ENCODE measurements around the gene CD300A. TPM values are rescaled to one million over a fixed set of nuclear protein-coding genes. Genes with fewer than 3 reads are reported as not detected.
"Not testable (repeated sequence)": the region's sequence is repeated elsewhere in the genome, so short reads cannot be mapped to it uniquely, and the experiment has no call there.

The CD300A gene
- total RNA-seq, 1 donor from 2014 or later = not detected

- H3K4me1 Mint-ChIP-seq (ENCODE audit: unreplicated experiment) = no peaks in the 10 kb centered on the region
- no peaks in the 10 kb centered on the region for H3K36me3 Mint-ChIP-seq (ENCODE audit: unreplicated experiment)
- H3K27ac Mint-ChIP-seq (ENCODE audit: unreplicated experiment) = peak overlapping the region; percentile 48
- DNase-seq (ENCODE audit: extremely low spot score, unreplicated experiment) = peak; percentile 51
- peaks cover 9% of the 10 kb centered on the region for H3K9me3 Mint-ChIP-seq (ENCODE audit: unreplicated experiment)
- H3K4me3 Mint-ChIP-seq (ENCODE audit: unreplicated experiment) = no peak overlapping the region
- H3K27me3 Mint-ChIP-seq (ENCODE audit: unreplicated experiment) = peaks cover 8% of the 10 kb centered on the region
- no peak for TF ChIP-seq CTCF (IDR thresholded peaks at IDR 0.05)
These were observed 47.7 kb downstream of the CD300A start for GRCh38 chr17:74513987-74514631.

DNA sequence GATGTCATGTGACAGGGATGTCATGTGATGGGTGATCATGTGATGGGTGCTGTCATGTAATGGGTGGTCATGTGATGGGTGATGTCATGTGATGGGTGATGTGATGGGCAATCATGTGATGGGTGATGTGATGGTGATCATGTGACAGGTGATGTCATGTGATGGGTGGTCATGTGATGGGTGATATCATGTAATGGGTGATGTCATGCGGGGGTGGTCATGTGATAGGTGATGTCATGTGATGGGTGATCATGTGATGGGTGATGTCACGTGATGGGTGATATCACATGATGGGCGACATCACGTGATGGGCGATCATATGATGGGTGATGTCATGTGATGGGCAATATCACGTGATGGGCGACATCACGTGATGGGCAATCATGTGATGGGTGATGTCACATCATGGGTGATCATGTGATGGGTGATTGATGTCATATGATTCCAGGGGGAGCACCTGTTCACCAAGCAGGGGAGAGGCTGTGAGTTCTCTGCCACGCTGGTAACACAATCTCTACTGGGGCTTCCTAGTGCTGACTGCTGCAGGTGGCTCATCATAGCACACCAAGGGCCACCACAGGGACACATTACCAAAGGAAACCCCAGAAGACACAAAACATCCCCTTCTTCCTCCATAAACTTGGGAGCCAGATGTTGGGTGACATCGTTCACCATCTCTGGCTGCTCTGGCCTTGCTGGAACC lies 48.3 kb downstream of the CD300A start:
- H3K9me3 Mint-ChIP-seq (ENCODE audit: unreplicated experiment) = peaks cover 9% of the 10 kb centered on the region
- peaks cover 6% of the 10 kb centered on the region for H3K27me3 Mint-ChIP-seq (ENCODE audit: unreplicated experiment)
- no peaks in the 10 kb centered on the region for H3K4me1 Mint-ChIP-seq (ENCODE audit: unreplicated experiment)
- peak overlapping the region; percentile 48 for H3K27ac Mint-ChIP-seq (ENCODE audit: unreplicated experiment)
- H3K4me3 Mint-ChIP-seq (ENCODE audit: unreplicated experiment) = no peak overlapping the region
- no peaks in the 10 kb centered on the region for H3K36me3 Mint-ChIP-seq (ENCODE audit: unreplicated experiment)
- TF ChIP-seq CTCF (IDR thresholded peaks at IDR 0.05) = no peak
- DNase-seq (ENCODE audit: extremely low spot score, unreplicated experiment) = peak; percentile 69

GRCh38 chr17:74515941-74516340 lies 49.5 kb downstream of the CD300A start:
- H3K27ac Mint-ChIP-seq (ENCODE audit: unreplicated experiment) = no peak overlapping the region
- peak; percentile 40 for DNase-seq (ENCODE audit: extremely low spot score, unreplicated experiment)
- H3K27me3 Mint-ChIP-seq (ENCODE audit: unreplicated experiment) = peaks cover 6% of the 10 kb centered on the region
- H3K36me3 Mint-ChIP-seq (ENCODE audit: unreplicated experiment) = no peaks in the 10 kb centered on the region
- TF ChIP-seq CTCF (IDR thresholded peaks at IDR 0.05) = no peak
- no peaks in the 10 kb centered on the region for H3K4me1 Mint-ChIP-seq (ENCODE audit: unreplicated experiment)
- peaks cover 9% of the 10 kb centered on the region for H3K9me3 Mint-ChIP-seq (ENCODE audit: unreplicated experiment)
- no peak overlapping the region for H3K4me3 Mint-ChIP-seq (ENCODE audit: unreplicated experiment)

- H3K27me3 Mint-ChIP-seq (ENCODE audit: unreplicated experiment) = peaks cover 1% of the 10 kb centered on the region
- H3K4me1 Mint-ChIP-seq (ENCODE audit: unreplicated experiment) = no peaks in the 10 kb centered on the region
- DNase-seq (ENCODE audit: extremely low spot score, unreplicated experiment) = peak; percentile 62
- no peaks in the 10 kb centered on the region for H3K36me3 Mint-ChIP-seq (ENCODE audit: unreplicated experiment)
- H3K4me3 Mint-ChIP-seq (ENCODE audit: unreplicated experiment) = no peak overlapping the region
- peaks cover 9% of the 10 kb centered on the region for H3K9me3 Mint-ChIP-seq (ENCODE audit: unreplicated experiment)
- H3K27ac Mint-ChIP-seq (ENCODE audit: unreplicated experiment) = no peak overlapping the region
- TF ChIP-seq CTCF (IDR thresholded peaks at IDR 0.05) = no peak
These were observed 50.3 kb downstream of the CD300A start for GRCh38 chr17:74516561-74517328.

DNA sequence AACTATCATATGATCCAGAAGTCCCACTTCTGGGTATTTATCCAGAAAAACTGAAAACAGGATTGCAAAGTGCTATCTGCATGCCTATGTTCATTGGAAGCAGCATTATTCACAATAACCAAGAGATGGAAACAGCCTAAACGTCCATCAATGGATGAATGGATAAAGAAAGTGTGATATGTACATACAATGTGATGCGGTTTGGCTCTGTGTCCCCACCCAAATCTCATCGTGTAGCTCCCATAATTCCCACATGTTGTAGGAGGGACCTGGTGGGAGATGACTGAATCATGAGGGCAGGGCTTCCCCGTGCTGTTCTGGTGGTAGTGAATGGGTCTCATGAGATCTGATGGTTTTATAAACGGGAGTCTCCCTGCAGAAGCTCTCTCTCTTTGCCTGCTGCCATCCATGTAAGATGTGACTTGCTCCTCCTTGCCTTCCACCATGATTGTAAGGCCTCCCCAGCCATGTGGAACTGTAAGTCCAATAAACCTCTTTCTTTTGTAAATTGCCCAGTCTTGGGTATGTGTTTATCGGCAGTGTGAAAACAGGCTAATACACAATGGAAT lies 52.1 kb downstream of the CD300A start:
- not testable (repeated sequence) for H3K36me3 Mint-ChIP-seq (ENCODE audit: unreplicated experiment); H3K4me3 Mint-ChIP-seq (ENCODE audit: unreplicated experiment); H3K4me1 Mint-ChIP-seq (ENCODE audit: unreplicated experiment); H3K9me3 Mint-ChIP-seq (ENCODE audit: unreplicated experiment); H3K27ac Mint-ChIP-seq (ENCODE audit: unreplicated experiment); H3K27me3 Mint-ChIP-seq (ENCODE audit: unreplicated experiment)
- DNase-seq (ENCODE audit: extremely low spot score, unreplicated experiment) = peak; percentile 19

All from osteocyte (in vitro differentiated cells).